Inflammatory macrophage treated with lipopolysaccharide for 1 hour (primary cell): ENCODE results near the gene MOV10L1.
A peak's percentile ranks its signal among the peaks of the same experiment; 100 is the strongest.
"Not testable (repeated sequence)": the region's sequence is repeated elsewhere in the genome, so short reads cannot be mapped to it uniquely, and the experiment has no call there.

Experiments used
- DNase-seq, 2 donors: peaks; one replicate each; pipeline ENCODE4 v3.0.0-alpha.2; 2020 to 2022

Gene MOV10L1

DNA sequence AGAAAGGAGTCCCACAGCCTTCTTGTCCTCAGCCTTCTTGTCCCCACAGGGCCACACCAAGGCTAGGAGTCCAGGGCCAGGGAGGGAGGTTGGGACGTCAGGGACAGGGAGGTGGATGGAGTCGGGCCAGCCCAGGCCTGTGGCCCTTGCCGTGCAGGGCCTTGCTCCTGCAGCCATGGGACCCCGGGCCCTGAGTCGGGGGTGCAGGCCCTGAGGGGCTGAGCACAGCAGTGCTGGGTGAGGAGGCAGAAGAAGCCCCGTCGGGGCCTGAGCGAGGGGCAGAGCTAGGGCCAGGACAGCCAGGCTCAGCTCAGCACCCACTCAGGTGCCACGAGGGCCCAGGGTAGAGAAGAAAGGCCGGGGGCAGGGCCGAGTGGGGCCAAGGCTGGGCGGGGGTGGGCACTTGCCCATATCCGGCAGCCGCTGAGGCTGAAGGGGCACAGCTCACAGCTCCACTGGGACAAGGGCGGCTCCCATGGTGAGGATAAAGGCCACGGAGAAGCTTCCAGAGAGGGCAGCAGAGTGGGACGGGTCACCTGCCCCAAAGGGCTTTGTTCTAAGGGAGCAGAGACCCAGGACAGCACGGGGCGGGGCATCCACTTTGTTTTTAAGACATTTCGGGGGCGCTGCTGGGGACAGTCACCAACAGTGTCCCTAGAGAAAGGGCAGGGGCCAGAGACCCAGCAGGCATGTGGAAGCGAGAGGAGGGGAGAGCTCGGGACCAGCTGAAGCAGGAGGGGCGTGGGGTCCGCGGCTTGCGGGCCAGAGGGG is 8.2 kb upstream of the MOV10L1 start:
- DNase-seq = no peak

DNA sequence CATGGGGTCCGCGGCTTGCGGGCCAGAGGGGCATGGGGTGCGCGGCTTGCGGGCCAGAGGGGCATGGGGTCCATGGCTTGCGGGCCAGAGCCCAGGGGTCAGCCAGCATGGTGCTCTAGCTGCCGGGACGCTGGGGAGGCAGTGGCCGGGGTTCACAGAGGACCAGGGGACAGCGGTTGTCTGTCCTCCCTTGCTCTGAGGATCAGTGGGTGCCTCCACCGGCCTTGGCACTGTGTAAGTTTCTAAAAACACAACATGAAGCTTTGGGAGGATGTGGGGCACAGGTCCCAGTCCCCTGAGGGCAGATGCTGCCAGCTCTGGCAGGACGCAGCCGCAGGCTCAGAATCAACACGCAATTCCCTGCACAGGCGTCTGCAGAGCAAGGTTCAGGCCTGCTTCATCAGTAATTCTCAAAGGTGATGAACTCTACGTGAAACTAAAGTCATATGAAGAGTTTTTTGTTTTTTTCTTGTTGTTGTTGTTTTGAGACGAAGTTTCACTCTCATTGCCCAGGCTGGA is 7.5 kb upstream of the MOV10L1 start:
- DNase-seq = no peak

DNA sequence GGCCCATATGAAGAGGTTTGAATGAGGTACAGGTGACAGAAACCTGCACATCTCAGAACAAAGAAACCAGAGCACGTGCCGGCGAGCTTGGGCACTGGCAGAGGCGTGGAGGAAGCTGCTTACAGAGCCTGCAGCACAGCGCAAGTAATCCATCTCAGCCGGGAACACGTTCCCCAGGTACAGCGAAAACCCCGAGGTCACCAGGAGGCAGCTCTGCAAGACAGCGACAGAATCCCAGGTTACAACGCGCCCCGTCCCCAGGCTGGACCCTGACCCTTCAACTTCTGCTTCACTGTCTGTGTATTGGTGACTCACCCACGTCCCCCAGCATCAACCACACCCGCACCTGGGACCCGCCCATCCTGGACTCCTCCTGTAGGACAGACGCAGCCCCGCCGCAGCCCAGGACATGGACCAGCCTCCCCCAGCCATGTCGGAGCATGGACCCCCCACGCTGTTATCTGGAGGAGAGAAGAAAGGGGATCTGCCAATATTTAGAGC is 6.8 kb upstream of the MOV10L1 start:
- DNase-seq = no peak

DNA sequence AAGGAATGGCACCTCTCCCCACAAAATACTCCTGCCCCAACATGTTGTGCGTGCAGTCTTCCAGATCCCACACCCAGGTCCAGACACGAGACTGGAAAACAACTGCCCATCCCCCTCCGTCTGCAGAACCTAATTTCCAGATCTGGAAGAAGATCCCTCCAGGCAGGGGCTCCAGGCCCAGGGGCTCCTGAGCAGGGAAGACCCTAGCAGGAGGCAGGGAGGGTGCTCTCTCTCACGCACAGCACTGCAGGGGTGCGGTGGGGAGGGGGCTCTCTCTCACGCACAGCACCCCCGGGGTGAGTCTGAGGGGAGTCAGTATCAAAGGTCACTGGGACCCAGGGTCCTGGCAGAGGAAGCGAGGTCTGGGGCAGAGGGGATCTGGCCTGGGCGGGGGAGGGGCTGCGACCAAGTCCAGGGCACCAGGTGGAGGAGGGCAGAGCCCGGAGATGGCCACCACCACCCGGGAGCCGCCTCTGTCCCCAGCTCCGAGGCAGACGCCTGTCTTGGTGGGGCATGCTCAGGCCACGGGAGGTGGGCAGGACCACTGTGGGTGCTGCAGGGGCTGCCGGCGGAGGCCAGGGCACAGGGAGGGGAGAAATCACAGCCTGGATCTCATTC is 6.2 kb upstream of the MOV10L1 start:
- DNase-seq = no peak

DNA sequence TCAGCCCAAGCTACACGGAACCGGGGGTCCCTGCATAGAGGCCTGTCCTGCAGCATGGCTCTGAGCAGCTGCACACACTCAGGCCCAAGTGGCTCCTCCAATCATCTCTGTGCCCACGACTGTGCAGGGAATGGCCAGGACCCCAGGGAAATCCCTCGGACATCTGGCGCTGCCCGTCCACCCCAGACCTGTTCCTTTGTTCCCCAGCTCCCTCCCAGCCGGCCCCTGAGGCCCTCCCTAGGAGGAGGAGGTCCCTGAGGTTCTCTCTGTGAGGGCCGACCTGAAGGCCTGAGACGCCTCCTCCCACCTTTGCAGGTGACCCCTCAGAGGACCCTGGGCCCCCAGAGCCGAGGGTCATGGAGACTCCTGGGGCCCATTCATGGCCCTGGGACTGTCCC is 5.7 kb upstream of the MOV10L1 start:
- DNase-seq = no peak

DNA sequence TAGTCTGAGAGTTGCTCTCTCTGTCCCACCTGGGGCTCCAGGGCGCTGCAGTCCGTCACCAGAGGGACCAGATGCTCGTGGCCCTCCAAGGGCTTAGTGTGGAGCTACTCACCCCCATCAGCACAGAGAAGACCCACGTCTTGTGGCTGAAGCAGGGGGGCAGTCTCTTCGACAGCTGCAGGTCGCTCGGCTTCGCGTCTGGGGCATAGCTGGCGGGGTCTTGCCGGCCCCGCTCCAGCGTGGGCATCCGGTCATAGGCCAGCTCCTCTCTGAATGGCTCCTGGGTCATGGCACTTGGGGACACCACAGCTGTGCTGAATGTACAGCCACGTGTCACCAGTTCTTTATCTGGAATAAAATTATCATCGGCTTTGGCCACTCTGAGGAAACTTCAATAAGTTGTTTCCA is 5.2 kb upstream of the MOV10L1 start:
- DNase-seq = no peak

DNA sequence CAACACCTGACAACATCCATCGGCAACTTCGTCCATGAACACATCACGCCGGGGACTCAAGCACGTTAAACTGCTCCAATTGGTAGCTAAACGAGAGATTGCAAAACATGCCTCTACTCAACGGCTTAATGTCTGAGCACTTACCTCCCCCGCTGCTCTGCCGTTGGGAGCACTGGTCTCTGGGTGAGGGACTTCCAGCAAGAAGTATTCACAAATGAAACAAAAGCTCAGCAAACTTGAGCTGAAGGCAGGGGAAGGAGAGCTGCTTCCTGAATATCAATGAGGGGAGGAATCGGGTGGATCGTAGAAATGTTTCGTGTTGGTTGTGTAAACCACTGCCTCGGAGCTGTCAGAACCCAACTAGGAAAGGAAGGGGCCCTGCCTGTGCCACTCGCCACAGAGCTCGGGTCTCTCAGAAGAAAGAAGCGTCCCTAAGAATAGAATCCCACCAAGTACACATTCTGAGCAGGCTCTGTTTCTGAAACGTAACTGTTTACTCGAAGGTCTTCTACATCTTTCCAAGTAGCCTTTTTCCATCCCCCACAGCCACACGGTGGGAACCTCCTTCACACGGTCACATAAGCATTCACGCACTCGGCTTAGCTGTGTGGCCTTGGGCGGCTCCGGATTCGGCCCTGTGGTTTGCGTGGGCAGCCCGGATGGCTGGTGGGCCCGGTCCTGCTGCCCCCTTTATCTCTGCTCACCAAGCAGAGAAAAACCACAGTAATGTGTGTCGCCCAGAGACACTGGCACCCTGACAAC is 4.4 kb upstream of the MOV10L1 start, which contains the start of gene MLC1:
Gene MLC1, minus strand, starts transcription at position 216 of the 762 bp plus-strand sequence. CDS start 524 bp downstream, outside the sequence.
- DNase-seq = peak; percentile 36 to 53

DNA sequence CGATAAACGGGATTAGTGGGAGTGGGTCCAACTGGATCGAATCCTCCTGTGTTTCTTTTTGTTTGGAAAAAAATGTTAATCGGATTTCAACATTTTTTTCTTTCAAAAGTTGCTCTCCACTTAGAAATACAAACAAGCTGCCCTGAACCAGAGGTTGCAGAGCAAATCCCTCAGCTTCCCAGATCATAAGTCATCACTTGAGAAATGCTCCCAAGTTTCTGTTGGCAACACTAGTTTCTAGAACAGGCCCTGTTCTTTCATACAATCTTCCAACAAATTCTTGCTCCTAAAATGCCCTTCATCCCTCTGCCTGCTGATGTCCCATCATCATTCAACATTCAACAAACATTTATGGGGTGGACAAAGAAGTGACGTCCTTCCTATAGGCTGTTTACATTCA is 3.3 kb upstream of the MOV10L1 start:
- no peak for DNase-seq

DNA sequence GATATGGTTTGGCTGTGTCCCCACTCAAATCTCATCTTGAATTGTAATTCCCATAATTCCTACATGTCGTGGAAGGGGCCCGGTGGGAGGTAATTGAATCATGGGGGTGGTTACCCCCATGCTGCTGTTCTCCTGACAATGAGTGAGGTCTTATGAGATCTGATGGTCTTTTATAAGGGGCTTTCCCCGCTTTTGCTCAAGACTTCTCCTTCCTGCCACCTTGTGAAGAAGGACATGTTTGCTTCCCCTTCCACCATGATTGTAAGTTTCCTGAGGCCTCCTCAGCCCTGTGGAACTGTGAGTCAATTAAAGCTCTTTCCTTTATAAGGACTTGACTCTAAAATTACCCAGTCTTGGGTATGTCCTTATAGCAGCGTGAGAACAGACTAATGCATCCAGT is 2.8 kb upstream of the MOV10L1 start:
- DNase-seq = not testable (repeated sequence)

DNA sequence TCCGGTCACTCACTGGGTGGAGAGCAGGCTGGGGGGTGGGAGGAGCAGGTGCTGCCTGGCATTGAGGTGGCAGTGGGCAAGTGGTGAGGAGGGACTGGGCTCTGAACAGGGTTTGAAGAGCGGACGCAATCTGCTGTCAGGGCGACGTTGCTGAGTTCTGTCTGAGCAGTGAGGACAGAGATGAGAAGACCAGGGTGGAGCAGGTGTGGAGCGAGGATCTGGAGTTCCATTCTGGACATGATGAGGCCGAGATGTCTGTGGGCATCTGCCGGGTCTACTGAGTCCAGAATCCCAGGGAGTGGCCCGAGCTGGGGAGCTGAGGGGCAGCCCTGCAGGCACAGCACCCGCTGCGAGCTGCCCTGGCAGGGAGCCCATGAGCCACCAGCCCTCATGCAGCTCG is 2.2 kb upstream of the MOV10L1 start:
- no peak for DNase-seq

DNA sequence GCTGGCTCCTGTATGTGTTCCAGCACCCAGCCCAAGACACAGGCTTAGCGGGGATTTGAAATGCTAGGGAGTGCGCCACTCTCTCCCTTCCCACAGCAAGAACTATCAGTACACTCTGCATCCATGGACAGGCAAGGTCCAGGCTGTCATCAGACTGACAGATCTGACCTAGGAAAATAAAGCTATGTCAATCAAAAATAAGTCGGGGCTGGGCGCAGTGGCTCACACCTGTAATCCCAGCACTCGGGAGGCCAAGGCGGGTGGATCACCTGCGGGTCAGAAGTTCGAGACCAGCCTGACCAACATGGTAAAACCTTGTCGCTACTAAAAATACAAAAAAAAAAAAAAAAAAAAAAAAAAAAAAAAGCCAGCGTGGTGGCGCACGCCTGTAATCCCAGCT is 1.7 kb upstream of the MOV10L1 start:
- no peak for DNase-seq

DNA sequence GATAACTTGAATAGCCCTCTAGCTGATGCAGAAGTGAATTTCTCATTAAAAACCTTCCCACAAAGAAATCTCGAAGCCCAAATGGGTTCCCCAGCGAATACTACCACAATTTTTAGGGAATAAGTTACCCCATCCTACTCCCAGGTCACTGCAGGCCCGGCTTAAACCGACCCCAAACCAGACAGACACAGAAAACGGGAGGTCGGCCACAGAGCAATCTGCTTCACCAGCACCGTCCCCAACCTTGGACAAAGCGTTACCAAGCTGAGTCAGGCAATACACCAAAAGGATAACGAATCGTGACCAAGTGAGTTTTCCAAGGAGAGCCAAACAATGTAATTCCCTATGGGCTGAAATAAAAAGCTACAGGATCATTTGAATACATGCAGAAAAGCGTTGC is 575 bp upstream of the MOV10L1 start:
- no peak for DNase-seq

DNA sequence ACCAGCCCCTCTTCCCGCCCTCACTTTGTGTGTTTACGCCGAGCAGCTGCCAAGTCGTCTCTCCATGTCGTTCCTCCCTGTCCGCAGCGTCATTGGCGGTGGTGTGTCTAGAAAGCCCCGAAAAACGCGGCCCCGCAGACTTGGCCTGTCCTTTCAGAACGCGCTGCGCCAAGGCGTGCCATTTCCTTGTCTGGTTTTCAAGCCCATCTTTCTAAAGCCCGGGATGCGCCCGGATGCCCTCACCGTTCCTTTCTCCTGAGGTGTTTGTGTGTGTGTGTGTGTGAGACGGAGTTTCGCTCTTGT is 557 bp downstream of the MOV10L1 start:
- no peak for DNase-seq

DNA sequence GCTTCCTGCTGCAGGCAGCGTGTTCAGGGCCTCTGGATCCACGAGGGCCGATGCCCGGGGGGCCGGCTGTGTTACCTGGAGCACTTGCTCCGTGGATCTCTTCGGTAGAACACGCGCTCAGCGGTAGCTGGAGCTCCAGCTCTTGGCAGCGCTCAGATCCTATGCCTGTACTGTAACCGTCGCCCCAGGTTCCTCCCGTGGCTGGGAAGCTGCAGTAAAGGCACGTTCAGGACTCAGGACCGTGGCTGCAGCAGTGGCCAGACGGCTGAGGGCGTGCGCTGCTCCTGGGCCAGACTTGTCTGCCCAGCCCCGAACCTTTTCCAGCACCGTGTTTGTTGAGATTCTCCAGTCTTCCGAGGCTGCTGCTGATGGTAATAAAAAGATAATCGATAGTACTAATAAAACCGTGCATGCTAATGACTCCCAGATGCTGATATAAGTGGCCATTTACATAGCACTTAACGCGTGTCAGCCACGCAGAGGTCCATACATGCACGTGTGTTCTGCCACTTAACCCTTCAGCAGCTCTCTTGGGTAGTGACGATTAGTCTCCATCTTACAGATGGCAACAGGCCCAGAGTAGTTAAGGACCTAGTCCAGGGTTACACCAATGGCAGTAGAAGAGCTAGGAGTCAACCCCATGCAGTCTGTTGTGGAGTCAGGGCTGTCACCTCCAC is 1.4 kb downstream of the MOV10L1 start:
- no peak for DNase-seq

DNA sequence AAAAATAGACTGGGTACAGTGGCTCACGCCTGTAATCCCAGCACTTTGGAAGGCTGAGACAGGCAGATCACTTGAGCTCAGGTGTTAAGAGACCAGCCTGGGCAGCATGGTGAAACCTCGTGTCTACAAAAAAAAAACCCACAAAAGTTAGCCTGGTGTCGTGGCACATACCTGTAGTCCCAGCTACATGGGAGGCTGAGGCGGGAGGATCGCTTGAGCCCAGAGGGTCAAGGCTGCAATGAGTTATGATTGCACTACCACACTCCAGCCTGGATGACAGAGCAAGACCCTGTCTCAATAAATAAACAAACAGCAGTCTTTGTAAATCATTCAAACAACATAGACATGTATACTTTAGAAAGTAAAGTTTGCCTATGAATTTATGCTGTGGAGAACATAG is 2.5 kb downstream of the MOV10L1 start:
- DNase-seq = no peak

DNA sequence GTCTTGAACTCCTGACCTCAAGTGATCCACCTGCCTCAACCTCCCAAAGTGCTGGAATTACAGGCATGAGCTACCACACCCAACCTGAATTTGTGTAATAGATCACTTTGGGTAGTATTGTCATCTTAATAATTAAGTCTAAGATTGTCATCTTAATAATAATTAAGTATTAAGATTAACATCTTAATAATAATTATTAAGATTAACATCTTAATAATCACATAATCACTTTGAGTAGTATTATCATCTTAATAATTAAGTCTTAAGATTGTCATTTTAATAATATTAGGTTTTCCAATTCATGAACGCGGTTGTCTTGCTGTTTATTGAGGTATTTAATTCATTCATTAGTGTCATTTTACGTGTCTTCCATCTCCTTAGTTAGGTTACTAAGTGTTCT is 8.2 kb downstream of the MOV10L1 start:
- no peak for DNase-seq

DNA sequence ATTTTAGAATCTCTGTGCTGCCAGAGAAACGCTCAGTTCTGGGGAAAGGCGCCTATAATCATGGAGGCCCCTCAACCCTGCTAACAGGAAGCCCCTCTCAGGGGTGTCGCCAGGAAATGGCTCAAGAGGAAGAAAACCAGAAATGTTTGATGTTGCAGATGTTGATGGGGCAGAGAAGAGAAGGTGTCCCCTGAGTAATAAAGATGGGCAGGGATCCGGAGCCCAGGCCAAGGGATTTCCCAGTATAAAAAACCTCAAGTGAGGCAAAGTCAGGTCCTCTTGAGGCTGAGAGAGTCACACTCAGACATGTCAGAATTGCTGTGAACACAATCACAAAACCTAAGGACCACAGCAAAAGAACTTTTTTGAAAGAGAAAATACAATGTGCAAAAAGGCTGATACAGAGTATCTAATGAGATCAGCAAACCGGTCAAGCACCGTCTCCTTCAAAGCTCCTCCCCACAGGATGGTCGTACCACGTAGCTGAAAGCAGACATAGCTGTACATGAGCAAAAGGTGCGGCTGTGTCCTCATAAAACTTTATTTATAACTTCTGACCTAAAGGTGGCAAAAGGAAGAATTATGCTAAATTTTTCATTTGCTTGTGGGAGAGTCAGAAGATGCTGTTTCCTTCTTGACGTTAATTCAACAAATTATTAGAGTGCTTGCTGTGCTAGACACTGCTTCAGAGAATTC is 12.2 kb downstream of the MOV10L1 start:
- DNase-seq = no peak

DNA sequence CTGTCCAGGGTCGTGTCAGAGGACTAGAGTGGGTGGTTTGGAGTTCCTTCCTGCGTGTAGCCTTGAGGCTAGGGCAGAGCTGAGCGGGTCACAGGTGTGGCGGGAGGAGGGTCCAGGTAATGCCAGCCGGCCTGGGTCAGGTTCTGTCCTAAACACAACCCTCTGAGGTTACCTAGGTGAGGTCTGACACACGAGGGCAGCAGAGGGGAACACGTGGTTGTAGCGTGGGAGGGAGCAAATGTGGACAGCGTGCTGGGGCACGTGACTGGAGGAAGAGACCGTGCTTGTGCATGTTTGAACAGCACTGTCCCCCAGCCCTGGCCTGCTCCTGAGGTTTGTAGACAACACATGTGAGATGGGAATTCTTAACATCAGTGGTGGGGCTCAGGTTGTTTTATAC is 13.1 kb downstream of the MOV10L1 start:
- DNase-seq = no peak

DNA sequence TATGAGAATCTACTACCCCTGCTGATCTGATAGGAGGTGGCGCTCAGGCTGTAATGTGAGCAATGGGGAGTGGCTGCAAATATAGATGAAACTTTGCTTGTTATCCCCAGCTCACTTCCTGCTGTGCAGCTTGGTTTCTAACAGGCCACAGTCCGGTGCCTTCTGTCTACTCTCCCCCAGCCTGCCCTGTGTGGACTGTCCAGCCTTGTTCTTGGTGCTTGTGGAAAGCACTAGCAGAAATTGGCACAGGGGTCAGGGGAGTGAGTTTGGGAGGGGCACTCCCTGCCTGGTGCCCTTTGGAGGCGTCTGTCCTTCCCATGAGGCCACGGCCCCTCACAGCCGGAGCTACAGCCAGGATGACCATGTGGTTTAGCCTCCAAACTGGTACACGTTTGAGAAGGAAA is 14.3 kb downstream of the MOV10L1 start:
- no peak for DNase-seq

DNA sequence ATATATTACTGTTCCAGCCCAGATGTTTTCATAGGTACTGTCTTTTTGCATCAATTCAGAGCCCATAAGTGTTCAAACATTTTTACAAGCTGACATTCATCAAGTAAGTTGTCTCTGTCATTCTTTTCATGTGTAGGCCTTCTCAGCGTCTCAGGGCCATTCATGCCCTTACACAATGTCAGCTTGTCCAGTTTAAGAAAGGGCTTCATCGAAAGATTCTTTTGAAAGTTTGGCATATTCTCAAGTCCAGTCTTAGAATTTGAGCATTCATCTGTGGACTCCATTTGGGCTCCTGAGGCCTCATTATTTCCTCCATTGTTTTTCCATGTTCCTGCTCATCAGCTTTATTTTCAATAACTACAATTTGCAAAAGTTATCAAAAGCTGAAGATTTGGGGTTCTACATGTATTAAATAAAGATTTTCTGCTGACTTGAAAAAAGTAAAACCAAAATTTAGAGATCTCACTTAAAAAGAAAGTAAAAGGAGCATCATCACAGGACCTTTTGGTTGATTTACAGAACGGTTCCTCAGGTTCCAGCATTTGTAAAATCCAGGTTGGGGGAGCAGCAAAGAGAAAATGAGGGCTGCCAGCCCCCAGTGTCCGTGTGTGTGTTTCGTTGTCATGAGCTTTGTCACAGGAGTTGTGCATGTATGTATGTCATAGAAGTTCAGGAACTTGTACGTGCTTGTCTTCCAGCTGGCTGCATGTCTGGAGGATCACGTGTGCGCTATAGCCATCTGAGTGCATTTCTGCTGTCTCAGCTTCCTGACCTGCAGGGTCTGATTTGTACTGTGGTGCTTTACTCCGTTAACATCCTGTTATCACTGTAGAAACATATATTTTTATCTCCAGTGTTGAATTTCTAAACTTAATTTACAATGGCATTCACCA is 15.6 kb downstream of the MOV10L1 start:
- DNase-seq = peak in 1 of 2 donors; percentile 19

DNA sequence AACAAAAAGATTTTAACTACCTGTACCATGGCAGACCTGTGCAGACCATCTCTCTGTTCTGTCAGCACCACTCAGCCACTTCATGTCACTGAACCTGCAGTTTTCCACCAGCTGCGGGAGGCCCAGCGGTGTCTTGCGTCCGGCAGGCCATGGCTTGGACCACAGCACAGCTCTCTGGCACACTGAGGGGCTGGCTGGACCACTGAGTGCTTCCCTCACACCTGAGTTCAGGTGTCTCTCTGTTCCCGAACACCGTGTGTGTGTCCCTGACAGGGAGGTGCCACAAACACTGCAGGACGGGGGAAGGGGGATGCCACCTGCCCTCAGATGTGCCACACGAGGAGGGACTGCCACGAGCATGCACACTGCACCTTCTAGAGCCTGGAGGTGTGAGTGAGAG is 17.7 kb downstream of the MOV10L1 start:
- no peak for DNase-seq
